GM21360 (cell line): ENCODE data around the gene TCP11X1.
"Not testable (repeated sequence)": the region's sequence is repeated elsewhere in the genome, so short reads cannot be mapped to it uniquely, and the experiment has no call there.

Experiments
- ATAC-seq: cut with Tn5 transposase; IDR thresholded peaks from one replicate; pipeline ENCODE4 v1.9.1; 2021; ENCODE audit warnings: mild to moderate bottlenecking, moderate library complexity; ENCODE audit not compliant: unreplicated experiment

TCP11X1 gene

DNA sequence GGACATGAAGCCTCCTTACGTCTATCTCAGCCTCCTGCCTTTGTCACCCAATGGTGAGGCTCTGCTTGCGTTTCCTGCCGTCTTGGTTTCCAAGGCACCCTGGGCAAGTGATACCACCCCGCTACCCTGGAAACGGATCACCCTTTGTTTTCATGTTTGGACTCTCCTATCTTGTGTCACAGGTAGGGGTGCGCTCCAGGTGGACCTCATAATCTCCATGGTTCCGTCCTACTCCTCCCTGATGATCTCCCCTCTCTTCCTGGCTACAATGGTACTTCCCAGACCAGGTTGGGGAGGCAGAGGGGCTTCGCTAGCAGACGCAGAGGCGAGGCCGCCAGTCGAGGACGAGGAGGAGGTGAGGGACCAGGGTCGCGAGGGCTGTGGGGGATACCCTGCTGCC lies at the start of gene TCP11X1:
Gene TCP11X1 (plus strand): TSS at position 316 of the 400 bp plus-strand sequence.
- ATAC-seq = not testable (repeated sequence)

DNA sequence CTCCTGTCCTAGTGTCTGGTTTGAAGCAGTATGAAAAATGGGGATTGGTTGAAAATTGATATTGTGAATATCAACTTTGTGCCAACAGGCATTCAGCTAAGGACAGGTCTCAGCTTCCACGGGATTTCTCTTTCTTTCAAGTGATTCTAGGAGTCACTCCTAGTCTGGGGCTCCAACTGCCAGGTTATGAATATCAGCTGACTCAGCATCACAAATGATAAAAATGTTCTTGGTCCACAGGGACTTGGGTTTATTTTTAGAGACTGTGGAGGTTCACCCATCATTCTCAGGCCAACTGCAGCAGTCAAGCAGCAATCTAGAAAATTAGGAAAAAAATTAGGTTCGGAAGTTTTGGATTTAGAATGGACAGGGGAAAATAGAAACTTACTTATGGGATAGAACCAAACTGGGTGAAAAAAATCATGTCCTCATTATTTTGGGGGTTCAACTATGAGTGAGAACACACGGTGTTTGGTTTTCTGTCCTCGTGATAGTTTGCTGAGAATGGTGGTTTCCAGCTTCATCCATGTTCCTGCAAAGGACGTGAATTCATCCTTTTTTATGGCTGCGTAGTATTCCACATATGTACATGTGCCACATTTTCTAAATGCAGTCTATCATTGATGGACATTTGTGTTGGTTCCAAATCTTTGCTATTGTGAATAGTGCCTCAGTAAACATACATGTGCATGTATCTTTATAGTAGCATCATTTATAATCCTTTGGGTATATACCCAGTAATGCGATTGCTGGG lies 29.0 kb upstream of the TCP11X1 start:
- ATAC-seq = no peak

DNA sequence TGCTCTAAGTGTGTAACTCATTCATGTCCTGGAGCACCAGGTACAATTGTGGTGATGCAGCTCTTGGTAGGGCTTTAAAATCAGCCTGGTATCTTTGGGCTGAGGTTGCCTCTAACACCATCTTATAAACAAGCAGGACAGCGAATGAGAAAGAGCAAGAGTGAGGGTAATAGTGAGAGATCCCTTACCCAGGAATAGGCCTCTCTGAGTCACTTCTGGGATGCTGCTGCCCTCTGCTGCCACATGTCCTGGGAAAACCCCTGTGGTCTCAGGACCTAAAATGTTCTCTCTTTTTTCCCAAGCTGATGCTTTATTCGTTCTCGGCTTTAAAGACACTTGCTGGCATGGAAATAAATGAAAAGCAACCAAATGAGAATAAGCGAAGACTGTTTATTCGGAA lies 7.2 kb upstream of the TCP11X1 start:
- not testable (repeated sequence) for ATAC-seq

DNA sequence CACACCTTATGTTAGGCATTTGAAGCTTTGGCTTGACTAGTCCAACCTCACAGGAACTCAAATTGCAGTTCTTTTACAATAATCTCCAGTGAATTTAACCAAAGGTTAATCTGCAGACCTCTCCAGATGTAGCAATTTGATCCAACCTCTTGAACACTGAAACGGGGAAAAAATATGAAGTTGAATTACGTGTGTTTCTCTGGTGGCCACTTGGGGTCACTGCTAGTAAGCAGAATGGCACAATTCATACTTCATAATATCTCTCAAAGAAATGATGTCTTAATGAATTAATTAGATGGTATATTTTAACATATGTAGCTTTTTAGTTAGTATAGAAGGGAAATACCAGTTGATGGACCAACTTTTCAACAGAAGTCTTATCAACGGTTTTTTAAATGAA lies 1.4 kb downstream of the TCP11X1 start:
- not testable (repeated sequence) for ATAC-seq

DNA sequence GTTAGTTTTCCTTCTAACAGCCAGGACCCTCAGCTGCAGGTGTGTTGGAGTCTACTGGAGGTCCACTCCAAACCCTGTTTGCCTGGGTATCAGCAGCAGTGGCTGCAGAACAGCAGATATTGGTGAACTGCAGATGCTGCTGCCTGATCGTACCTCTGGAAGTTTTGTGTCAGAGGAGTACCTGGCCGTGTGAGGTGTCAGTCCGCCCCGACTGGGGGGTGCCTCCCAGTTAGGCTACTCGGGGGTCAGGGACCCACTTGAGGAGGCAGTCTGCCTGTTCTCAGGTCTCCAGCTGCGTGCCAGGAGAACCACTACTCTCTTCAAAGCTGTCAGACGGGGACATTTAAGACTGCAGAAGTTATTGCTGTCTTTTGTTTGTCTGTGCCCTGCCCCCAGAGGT lies 20.6 kb downstream of the TCP11X1 start:
- ATAC-seq = not testable (repeated sequence)

DNA sequence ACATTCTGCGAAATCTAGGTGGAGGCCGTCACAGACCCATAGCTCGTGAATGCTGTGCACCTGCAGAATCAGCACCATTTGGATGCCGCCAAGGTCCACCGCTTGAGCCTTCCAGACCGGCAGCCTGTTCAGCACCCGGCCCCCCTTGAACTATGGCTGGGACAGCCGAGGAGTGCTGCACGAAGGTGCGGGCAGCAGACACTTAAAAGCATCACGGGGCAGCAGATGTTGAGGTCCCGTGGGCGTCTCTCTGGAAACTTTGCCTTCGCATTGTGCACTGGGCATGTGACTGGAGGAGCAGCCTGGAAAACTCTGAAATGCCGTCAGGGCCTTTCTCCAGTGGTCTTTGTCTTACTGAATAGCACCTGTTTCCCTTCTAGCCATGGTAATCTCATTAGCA lies 25.2 kb downstream of the TCP11X1 start:
- ATAC-seq = not testable (repeated sequence)

DNA sequence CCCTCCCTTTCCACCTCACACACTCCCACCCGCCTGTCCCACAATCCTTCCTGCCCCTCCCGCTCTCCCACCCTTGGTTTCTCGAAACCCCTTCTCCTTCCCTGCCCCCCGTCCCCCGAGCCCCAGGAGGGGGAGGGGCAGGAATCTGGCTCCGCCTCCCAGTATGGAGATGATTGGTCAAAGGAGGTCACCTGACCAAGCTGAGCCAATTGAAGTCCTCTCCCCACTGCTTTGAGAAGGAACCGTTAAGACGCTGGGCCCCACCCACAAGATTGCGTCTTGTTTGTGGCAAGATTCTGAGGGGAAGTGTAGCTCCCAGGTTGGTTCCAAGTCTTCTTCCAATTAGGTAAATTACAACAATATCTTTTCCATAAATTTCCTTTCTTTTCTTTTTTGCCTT lies 31.8 kb downstream of the TCP11X1 start, which contains the start of gene NXF2:
Gene NXF2 (plus strand): TSS at position 275 of the 400 bp plus-strand sequence. CDS start 59,912 bp downstream, outside the sequence.
- ATAC-seq = not testable (repeated sequence)

DNA sequence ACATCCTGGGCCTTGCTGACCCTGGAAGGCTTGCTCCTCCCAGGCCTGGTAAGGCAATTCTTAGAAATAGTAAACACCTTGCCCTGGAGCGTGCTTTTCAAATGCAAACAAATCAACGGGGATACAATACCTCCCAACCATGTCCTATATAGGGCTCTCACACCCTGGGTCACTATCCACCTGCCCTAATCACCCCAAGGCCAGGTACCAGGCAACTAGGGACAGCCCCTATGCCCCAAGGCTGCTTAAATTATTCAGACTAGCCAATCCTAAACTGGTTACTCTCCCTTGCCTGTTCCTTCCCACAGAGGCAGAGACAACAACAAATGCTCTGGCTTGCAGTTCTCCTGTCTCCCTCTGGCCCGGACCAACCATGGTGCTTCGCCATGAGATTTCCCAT lies 57.1 kb downstream of the TCP11X1 start:
- ATAC-seq = not testable (repeated sequence)
